ENCODE data around the gene SH3RF1.

Gene SH3RF1

GRCh38 chr4:169127314-169127713, 143.4 kb downstream of the SH3RF1 start:
- no peak for DNase-seq

GRCh38 chr4:169124661-169125060, 146.1 kb downstream of the SH3RF1 start:
- DNase-seq, result no peak

- no peak for DNase-seq
Measured at GRCh38 chr4:169122422-169122821, 148.3 kb downstream of the SH3RF1 start.

DNA sequence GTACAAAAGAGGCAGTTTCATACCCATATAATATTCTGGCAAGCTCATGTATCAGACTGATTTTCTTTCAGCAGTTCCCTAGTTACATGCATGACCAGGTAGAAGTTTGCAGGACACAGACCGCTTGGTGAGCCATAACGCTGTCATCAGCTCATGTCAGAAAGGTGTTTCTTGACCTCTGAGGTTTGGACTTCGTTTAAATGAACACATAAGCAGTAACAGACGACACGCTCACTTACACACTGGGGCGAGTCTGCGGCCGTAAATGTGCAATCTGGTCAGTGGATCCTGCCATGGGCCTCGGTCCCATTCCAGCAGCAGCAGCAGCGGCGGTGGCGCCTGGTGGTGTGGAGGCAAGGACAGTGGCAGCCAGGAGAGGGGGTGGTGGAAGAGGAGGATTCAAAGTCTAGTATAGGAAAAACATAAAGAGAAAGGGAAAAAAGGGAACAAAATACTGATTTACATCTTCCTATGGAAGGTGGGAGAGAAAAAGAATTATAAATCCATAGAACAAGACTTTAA, 148.8 kb downstream of the SH3RF1 start:
- DNase-seq, result no peak

DNA sequence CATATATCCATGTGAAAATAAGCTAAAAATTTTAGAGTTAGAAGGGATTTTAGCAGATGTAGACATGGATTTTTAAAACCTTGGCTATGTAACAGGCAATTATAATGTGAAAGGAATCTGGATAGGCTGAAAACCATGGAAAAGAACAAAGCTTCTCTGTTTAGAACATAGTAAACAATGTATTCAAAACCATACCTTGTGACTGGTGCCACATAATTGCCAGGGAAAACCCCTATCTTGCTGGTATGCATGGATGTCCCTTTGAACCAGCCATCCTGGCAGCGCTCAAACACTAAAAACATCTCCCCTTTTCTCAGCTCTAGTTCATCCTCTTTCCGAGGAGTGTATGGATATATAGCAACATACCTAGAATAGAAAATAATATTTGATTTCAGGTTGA, 150.1 kb downstream of the SH3RF1 start:
- no peak for DNase-seq

GRCh38 chr4:169119536-169119935, 151.2 kb downstream of the SH3RF1 start:
- no peak for DNase-seq

DNA sequence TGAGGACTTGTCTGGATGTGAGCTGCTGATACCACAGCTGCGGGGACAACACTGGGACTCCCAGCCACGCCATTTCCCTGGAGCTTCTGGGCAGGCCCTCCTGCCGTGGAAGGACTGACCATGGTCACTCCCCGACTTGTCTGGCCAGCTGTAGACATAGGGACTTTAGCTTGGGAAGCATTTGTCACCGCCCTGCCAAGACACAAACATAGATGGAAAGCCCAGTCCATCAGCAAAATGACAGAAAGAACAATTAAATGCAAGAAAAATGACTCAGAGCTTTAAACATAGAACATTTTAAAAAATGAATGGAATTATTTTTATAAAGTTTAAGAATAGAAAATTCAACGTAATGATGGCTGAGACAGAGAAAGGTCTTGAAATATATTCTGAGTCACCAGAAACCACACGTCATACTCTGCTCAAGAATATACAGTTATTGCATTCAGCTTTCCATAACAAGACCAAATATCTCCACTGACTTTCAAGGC, 153.1 kb downstream of the SH3RF1 start:
- no peak for DNase-seq

- DNase-seq, result no peak
Measured at GRCh38 chr4:169116270-169116901, 154.4 kb downstream of the SH3RF1 start.

DNA sequence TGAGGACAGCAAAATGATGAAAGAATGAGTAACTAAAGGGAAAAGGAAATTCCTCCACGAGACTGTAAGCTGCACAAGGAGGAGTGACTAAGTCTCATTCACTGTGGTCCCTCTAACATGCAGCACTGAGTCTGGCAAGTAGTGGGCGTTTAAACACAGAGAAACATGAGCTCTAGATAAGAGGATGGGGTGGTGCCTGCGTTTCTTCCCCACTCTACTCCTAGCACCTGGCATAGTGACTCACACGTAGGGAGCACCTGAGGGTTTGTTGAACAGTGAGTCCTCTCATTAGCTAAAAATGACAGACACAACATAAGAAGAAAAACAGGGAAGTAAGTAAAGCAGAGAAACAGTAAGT, 154.9 kb downstream of the SH3RF1 start:
- peak; percentile 50 for DNase-seq

GRCh38 chr4:169115144-169115896, 155.4 kb downstream of the SH3RF1 start:
- DNase-seq, result no peak

- no peak for DNase-seq
Measured at GRCh38 chr4:169114341-169114974, 156.3 kb downstream of the SH3RF1 start.

DNA sequence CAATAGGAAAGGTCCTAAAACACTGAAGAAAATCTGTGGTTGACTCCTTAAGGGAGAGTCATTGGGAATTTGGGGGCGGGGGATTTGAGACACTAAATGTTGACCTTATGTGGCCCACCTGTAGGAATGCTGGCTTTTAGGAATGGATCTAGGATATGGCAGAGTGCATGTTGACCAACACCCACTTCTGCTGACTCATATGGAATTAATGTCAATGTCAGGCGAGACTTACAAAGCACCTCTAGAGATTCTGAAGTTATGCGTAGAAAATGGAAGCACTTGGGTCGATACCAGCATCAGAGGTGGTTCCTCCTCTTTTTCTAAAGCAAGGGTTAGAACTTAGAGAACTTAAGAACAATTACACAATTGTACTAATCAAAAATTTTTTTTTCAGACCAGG, 160.1 kb downstream of the SH3RF1 start:
- DNase-seq, result no peak

- DNase-seq, result no peak
Measured at GRCh38 chr4:169109035-169109675, 161.6 kb downstream of the SH3RF1 start.

DNA sequence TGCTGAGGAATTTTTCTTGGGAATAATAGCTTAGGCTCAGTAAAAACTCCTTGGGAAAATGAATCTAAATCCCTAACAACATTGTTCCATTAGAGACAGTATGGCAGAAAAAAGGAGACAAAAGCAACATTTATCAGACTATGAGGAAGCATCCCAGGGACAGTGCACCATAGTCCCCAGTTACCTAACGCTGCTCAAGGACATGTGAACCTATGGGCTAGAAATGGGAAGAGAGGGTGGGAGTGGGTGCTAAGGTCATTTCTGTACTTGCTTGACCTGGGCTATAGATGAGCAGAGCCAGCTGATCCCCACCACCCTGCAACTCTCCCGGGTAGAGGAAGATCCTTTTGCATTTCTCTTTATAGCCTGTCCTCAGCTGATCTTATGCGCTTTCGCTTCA, 162.5 kb downstream of the SH3RF1 start:
- DNase-seq, result no peak

GRCh38 chr4:169107528-169107927, 163.2 kb downstream of the SH3RF1 start:
- no peak for DNase-seq

GRCh38 chr4:169106696-169107229, 164.0 kb downstream of the SH3RF1 start:
- no peak for DNase-seq

DNA sequence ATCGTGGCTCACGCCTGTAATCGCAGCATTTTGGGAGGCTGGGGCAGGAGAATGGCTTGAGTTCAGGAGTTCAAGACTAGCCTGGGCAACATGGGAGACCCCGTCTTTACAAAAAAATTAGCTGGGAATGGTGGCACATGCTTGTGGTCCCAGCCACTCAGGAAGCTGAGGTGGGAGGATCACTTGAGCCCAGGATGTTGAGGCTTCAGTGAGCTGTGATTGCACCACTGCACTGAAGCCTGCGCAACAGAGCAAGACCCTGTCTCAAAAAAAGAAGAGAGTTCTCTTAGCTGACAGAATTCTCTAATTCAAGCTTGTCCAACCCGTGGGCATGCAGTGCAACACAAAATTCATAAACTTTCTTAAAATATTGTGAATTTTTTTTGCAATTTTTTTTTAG, 165.1 kb downstream of the SH3RF1 start:
- no peak for DNase-seq

- DNase-seq, result no peak
Measured at GRCh38 chr4:169103966-169104412, 166.8 kb downstream of the SH3RF1 start.

- DNase-seq, result no peak
Measured at GRCh38 chr4:169102026-169102425, 168.7 kb downstream of the SH3RF1 start.

- DNase-seq, result no peak
Measured at GRCh38 chr4:169100670-169101101, 170.1 kb downstream of the SH3RF1 start.

DNA sequence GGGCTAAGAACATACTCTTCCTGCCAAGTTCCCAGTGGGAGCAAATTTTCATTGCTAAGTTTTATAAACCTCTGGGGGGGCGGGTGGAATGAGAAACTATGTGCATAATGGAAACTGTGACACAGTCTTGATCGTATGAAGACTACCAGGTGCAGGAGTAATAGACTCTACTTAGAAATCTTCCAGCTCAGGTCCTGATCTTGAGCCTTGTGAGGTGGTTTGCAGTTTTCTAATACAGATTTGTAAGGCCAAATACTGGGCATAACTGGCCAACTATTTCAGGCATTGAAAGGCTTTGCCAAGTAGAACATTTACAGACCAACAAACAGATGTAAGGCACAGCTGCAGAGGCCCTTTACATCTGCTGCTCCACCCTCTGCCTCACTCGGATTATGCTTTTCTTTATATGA, 171.0 kb downstream of the SH3RF1 start:
- DNase-seq, result no peak

DNA sequence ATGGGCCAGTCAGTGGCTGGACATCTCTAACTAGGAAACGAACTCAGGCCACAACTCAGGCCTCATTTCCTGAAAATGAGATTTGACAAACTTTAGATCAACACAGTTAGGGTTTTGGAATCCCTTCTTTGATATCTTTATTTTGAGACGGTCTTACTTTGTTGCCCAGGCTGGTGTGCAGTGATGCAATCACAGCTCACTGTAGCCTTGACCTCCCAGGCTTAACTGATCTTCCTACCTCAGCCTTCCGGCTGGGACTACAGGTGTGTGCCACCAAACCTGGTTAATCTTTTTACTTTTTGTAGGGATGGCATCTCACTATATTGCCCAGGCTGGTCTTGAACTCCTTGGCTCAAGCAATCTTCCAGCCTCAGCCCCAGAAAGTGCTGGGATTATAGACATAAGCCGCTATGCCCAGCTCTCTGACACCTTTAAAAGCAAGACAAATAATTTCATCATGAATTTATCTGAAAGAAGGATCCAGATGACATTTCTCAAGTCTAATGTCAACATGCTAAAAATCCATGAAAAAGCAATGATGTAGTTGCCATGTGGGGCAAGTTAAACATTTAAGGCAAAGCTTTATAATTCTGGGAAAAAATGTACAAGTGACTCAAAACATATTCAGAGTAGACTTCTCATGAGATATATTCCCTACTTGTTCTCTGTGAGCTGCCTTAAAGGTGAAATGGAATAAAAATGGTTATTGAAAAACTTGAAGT, 171.6 kb downstream of the SH3RF1 start:
- no peak for DNase-seq

All from NCI-H1436 (cell line).